HepG2 (cell line): ENCODE measurements around the gene ZNF33B. TPM values are rescaled to one million over a fixed set of nuclear protein-coding genes. Genes with fewer than 3 reads are reported as not detected.

ENCODE experiments used
- ARID2 ChIP-seq: sonication (generic); formaldehyde crosslinking; IDR thresholded peaks from 2 replicates; pipeline ENCODE4 v1.8.1; 2022; ENCODE audit warnings: mild to moderate bottlenecking, missing genetic modification reagents, borderline replicate concordance
- BORCS8-MEF2B ChIP-seq: sonication (generic); formaldehyde crosslinking; IDR thresholded peaks from 2 replicates; pipeline ENCODE4 v1.8.0; 2022; ENCODE audit warnings: mild to moderate bottlenecking, missing genetic modification reagents
- CEBPG ChIP-seq: IDR thresholded peaks from 2 replicates; pipeline ENCODE4 v1.6.1; 2016
- CENPT ChIP-seq: sonication (generic); formaldehyde crosslinking; IDR thresholded peaks from 2 replicates; pipeline ENCODE4 v1.8.0; 2022; ENCODE audit warnings: low read depth, mild to moderate bottlenecking, moderate library complexity, missing genetic modification reagents
- EEA1 ChIP-seq: sonication (generic); formaldehyde crosslinking; IDR thresholded peaks from 2 replicates; pipeline ENCODE4 v1.5.1; 2020; ENCODE audit warnings: mild to moderate bottlenecking, missing genetic modification reagents, borderline replicate concordance
- ETV5 ChIP-seq: IDR thresholded peaks from 2 replicates; pipeline ENCODE4 v1.6.1; 2018; ENCODE audit warnings: missing biosample characterization, missing genetic modification reagents, inconsistent platforms, borderline replicate concordance
- HDAC1 ChIP-seq: sonication (generic); formaldehyde crosslinking; IDR thresholded peaks from 2 replicates; pipeline ENCODE4 v1.5.1; 2020; ENCODE audit warnings: mild to moderate bottlenecking, missing genetic modification reagents
- HIVEP1 ChIP-seq: sonication (generic); formaldehyde crosslinking; IDR thresholded peaks from 2 replicates; pipeline ENCODE4 v1.4.0; 2020; ENCODE audit warnings: mild to moderate bottlenecking, missing genetic modification reagents
- JARID2 ChIP-seq: sonication (generic); formaldehyde crosslinking; IDR thresholded peaks from 2 replicates; pipeline ENCODE4 v1.8.1; 2023; ENCODE audit warnings: missing genetic modification reagents, inconsistent platforms; ENCODE audit not compliant: insufficient replicate concordance
- KLF11 ChIP-seq: IDR thresholded peaks from 2 replicates; pipeline ENCODE4 v1.6.1; 2016; ENCODE audit warnings: missing compliant biosample characterization
- KLF16 ChIP-seq, 2 experiments: sonication (generic) in 1 of 2; formaldehyde crosslinking in 1 of 2; IDR thresholded peaks; 2 replicates each; pipeline versions ENCODE4 v1.6.1 to v1.8.0; 2016 to 2023; ENCODE audit warnings: missing genetic modification reagents in 2 of 2, missing compliant biosample characterization in 1 of 2
- SMARCE1 ChIP-seq: fragments of 450-650 bp; IDR thresholded peaks from 2 replicates; pipeline ENCODE4 v1.6.1; 2017; ENCODE audit warnings: borderline replicate concordance
- SOX5 ChIP-seq: IDR thresholded peaks from 2 replicates; pipeline ENCODE4 v1.6.1; 2016; ENCODE audit warnings: borderline replicate concordance
- ZEB1 ChIP-seq: IDR thresholded peaks from 2 replicates; pipeline ENCODE4 v1.6.1; 2012; ENCODE audit warnings: mild to moderate bottlenecking, low read depth, inconsistent platforms; ENCODE audit not compliant: insufficient replicate concordance
- ZNF10 ChIP-seq: sonication (generic); formaldehyde crosslinking; IDR thresholded peaks from 2 replicates; pipeline ENCODE4 v1.4.0; 2020; ENCODE audit warnings: mild to moderate bottlenecking, low read depth, missing genetic modification reagents, borderline replicate concordance
- ZNF136 ChIP-seq: sonication (generic); formaldehyde crosslinking; IDR thresholded peaks from 2 replicates; pipeline ENCODE4 v1.8.1; 2022; ENCODE audit warnings: low read depth, mild to moderate bottlenecking, moderate library complexity, missing genetic modification reagents
- ZNF780A ChIP-seq: sonication (generic); formaldehyde crosslinking; IDR thresholded peaks from 2 replicates; pipeline ENCODE4 v1.8.0; 2022; ENCODE audit warnings: mild to moderate bottlenecking, missing genetic modification reagents, moderate library complexity
- ZNF792 ChIP-seq: IDR thresholded peaks from 2 replicates; pipeline ENCODE4 v1.6.1; 2016
- polyA plus RNA-seq, 8 experiments: library from polyadenylated mRNA; depleted of rRNA in 3 of 8; stranded (reverse) in 7 of 8; unstranded in 1 of 8; fragments of >200 nt; fragmentation: Illumina TruSeq in 4 of 8; extraction: Trizol in 4 of 8; gene quantifications; 2 replicates each; pipeline versions ENCODE4 v1.2.1 to v1.2.3, GENCODE V29; 2011 to 2016; ENCODE audit warnings: low read depth in 4 of 8, missing spikeins in 1 of 8, mixed read lengths in 1 of 8; ENCODE audit not compliant: insufficient read depth in 1 of 8
- total RNA-seq, 5 experiments: library from RNA; depleted of rRNA; stranded (reverse); fragments of >200 nt; fragmentation: Illumina TruSeq; extraction: Trizol; gene quantifications; 2 replicates each; pipeline ENCODE4 v1.2.3, GENCODE V29; 2016; ENCODE audit warnings: low read depth in 1 of 5
- TF ChIP-seq, protein P1 (sequence below), 2 experiments: sonication (generic) in 1 of 2; formaldehyde crosslinking in 1 of 2; IDR thresholded peaks; 2 replicates each; pipeline versions ENCODE4 v1.5.1 to v1.6.1; 2011 to 2020; ENCODE audit warnings: borderline replicate concordance in 1 of 2, low read depth in 1 of 2, low read length in 1 of 2, mild to moderate bottlenecking in 1 of 2, missing genetic modification reagents in 1 of 2, moderate library complexity in 1 of 2
- TF ChIP-seq, protein P2 (sequence below): sonication (generic); formaldehyde crosslinking; IDR thresholded peaks from 2 replicates; pipeline ENCODE4 v1.9.0; 2021; ENCODE audit warnings: mild to moderate bottlenecking, missing genetic modification reagents
- TF ChIP-seq, protein P3 (sequence below): sonication (generic); formaldehyde crosslinking; IDR thresholded peaks from 2 replicates; pipeline ENCODE4 v1.5.0; 2020; ENCODE audit warnings: mild to moderate bottlenecking, missing genetic modification reagents, moderate library complexity

The ZNF33B gene
- total and polyA plus RNA-seq, 2 of the 13 experiments (the other 11 are each of a cell fraction or from before 2014, with no cell fraction given) = 18.4 to 23.5 TPM

DNA sequence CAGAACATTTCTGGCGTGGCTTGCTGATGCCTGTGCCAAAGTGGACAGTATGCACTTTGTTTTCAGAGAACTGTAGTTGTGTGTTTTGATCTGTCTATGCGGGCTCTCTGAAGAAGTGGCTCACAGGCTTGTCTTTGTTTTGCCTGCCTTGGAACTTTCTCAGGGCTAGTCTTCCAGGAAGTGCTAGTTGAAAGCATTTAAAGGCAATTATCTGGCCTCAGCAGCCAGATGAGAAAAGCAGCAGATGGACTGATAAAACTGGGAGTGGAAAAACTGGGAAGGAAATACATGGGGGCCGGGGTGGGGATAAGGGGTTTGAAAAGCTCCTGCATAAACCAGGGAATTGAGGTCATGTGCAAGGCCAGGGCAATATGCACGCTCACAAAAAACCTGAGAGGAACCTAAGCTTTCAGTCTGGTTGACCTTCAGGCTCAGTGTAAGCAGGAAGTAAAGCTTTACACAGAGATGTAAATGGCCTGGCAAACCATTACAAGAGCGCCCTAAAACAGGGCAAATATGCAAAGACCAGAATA, 94.5 kb downstream of the ZNF33B start (continued):
- TF ChIP-seq ZNF10 = no peak
- no peak for TF ChIP-seq KLF11 (CRISPR knock-in tag)
- no peak for TF ChIP-seq ZEB1
- no peak for TF ChIP-seq CENPT (CRISPR knock-in tag)
- peak; percentile 81; the same call in 1 of the 2 replicates for TF ChIP-seq ETV5
- no peak for TF ChIP-seq HIVEP1 (CRISPR knock-in tag)
- no peak for TF ChIP-seq SMARCE1
- TF ChIP-seq ZNF780A = no peak
- no peak for TF ChIP-seq ZNF136
- TF ChIP-seq ZNF792 = no peak
- TF ChIP-seq, protein P1, sequence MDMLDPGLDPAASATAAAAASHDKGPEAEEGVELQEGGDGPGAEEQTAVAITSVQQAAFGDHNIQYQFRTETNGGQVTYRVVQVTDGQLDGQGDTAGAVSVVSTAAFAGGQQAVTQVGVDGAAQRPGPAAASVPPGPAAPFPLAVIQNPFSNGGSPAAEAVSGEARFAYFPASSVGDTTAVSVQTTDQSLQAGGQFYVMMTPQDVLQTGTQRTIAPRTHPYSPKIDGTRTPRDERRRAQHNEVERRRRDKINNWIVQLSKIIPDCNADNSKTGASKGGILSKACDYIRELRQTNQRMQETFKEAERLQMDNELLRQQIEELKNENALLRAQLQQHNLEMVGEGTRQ (IDR thresholded peaks at IDR 0.05; ENCODE audit: low read depth, low read length) = no peak
- TF ChIP-seq, protein P1 (CRISPR knock-in tag; IDR thresholded peaks at IDR 0.05; ENCODE audit: borderline replicate concordance) = no peak
- TF ChIP-seq, protein P2, sequence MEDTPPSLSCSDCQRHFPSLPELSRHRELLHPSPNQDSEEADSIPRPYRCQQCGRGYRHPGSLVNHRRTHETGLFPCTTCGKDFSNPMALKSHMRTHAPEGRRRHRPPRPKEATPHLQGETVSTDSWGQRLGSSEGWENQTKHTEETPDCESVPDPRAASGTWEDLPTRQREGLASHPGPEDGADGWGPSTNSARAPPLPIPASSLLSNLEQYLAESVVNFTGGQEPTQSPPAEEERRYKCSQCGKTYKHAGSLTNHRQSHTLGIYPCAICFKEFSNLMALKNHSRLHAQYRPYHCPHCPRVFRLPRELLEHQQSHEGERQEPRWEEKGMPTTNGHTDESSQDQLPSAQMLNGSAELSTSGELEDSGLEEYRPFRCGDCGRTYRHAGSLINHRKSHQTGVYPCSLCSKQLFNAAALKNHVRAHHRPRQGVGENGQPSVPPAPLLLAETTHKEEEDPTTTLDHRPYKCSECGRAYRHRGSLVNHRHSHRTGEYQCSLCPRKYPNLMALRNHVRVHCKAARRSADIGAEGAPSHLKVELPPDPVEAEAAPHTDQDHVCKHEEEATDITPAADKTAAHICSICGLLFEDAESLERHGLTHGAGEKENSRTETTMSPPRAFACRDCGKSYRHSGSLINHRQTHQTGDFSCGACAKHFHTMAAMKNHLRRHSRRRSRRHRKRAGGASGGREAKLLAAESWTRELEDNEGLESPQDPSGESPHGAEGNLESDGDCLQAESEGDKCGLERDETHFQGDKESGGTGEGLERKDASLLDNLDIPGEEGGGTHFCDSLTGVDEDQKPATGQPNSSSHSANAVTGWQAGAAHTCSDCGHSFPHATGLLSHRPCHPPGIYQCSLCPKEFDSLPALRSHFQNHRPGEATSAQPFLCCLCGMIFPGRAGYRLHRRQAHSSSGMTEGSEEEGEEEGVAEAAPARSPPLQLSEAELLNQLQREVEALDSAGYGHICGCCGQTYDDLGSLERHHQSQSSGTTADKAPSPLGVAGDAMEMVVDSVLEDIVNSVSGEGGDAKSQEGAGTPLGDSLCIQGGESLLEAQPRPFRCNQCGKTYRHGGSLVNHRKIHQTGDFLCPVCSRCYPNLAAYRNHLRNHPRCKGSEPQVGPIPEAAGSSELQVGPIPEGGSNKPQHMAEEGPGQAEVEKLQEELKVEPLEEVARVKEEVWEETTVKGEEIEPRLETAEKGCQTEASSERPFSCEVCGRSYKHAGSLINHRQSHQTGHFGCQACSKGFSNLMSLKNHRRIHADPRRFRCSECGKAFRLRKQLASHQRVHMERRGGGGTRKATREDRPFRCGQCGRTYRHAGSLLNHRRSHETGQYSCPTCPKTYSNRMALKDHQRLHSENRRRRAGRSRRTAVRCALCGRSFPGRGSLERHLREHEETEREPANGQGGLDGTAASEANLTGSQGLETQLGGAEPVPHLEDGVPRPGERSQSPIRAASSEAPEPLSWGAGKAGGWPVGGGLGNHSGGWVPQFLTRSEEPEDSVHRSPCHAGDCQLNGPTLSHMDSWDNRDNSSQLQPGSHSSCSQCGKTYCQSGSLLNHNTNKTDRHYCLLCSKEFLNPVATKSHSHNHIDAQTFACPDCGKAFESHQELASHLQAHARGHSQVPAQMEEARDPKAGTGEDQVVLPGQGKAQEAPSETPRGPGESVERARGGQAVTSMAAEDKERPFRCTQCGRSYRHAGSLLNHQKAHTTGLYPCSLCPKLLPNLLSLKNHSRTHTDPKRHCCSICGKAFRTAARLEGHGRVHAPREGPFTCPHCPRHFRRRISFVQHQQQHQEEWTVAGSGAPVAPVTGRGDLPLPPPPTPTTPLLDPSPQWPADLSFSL (CRISPR knock-in tag) = no peak
- no peak for TF ChIP-seq JARID2
- peak; percentile 39; the same call in 1 of the 2 replicates for TF ChIP-seq HDAC1
- no peak for TF ChIP-seq BORCS8-MEF2B
- TF ChIP-seq, protein P3, sequence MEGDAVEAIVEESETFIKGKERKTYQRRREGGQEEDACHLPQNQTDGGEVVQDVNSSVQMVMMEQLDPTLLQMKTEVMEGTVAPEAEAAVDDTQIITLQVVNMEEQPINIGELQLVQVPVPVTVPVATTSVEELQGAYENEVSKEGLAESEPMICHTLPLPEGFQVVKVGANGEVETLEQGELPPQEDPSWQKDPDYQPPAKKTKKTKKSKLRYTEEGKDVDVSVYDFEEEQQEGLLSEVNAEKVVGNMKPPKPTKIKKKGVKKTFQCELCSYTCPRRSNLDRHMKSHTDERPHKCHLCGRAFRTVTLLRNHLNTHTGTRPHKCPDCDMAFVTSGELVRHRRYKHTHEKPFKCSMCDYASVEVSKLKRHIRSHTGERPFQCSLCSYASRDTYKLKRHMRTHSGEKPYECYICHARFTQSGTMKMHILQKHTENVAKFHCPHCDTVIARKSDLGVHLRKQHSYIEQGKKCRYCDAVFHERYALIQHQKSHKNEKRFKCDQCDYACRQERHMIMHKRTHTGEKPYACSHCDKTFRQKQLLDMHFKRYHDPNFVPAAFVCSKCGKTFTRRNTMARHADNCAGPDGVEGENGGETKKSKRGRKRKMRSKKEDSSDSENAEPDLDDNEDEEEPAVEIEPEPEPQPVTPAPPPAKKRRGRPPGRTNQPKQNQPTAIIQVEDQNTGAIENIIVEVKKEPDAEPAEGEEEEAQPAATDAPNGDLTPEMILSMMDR (CRISPR knock-in tag) = no peak
- TF ChIP-seq CEBPG (CRISPR knock-in tag) = 0 out of 2 replicates have a peak, but pooled peaks have one; percentile 31
- TF ChIP-seq ARID2 (CRISPR knock-in tag) = no peak
- no peak for TF ChIP-seq KLF16 (CRISPR knock-in tag; IDR thresholded peaks at IDR 0.05)
- no peak for TF ChIP-seq EEA1 (CRISPR knock-in tag)
- peak; percentile 64; the same call in 1 of the 2 replicates for TF ChIP-seq SOX5
